GM03348 (cell line): ENCODE results near the gene DISC1.
A peak's percentile ranks its signal among the peaks of the same experiment; 100 is the strongest.

Source experiments
- DNase-seq: peaks from one replicate; pipeline ENCODE4 v3.0.0; 2012; ENCODE audit warnings: low spot score

DISC1 gene

GRCh38 chr1:231855926-231856325, 229.3 kb downstream of the DISC1 start:
- DNase-seq: no peak

DNA sequence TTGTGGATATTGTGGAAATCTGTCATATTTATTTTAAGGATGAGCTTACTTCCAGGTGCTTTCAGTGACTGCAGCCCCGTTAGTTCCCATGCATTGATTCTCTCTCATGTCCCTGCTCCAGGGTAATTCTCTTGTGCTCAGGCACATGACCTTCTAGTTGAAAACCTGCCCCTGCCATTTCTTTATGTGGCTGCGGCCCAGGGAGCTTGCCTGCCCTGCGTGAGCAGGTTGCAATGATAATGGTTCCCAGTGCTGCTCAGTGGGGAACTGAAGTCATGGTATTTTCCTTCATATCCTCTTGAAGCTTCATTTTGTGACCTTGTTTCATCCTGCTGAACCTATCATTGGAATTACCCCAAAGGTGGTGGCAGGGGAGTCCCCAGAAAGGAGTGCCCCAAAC, 229.8 kb downstream of the DISC1 start:
- DNase-seq: no peak

DNA sequence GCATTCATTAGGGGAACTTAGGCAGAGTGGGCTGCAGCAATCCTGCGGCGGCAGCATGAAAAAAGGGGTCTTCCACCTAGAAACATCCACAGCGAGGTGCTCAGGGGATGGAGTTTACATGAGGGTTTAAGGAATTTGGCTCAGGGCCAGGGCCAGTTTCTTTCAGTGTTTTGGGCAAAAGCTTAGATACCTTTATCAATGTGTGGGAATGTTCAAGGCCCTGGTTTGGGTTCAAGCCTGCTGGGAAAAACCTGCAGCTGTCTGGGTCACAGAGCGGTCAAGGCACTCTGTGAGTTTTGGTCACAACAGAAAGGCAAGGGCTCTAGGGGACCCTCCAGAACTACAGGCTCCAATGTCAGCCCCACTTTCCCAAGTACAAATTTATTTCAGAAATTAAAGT, 230.3 kb downstream of the DISC1 start:
- DNase-seq: no peak

DNA sequence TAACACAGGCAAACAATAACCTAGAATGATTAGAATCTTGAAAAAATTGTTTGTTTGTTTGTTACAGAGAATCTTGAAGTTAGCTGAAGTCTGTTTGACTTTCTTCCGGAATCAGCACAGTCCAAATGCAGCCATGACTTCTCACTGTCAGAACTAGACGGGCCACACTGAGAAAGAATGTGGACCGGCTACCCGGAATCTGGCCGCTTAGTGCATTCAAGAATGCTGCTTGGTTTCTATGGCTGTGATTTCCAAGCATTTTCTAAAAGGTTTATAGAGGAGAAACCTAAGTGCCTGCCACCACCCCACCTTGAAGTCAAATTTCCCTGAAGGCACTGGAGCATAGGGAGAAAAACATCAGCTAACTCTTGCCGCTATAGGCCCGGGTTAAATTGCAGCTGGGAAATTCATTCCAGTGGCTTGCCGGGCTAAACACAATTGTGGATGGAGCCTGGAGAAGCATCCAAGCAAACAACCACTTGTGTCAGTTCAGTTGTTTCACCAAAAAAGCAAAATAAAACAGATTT, 231.1 kb downstream of the DISC1 start:
- no peak for DNase-seq

DNA sequence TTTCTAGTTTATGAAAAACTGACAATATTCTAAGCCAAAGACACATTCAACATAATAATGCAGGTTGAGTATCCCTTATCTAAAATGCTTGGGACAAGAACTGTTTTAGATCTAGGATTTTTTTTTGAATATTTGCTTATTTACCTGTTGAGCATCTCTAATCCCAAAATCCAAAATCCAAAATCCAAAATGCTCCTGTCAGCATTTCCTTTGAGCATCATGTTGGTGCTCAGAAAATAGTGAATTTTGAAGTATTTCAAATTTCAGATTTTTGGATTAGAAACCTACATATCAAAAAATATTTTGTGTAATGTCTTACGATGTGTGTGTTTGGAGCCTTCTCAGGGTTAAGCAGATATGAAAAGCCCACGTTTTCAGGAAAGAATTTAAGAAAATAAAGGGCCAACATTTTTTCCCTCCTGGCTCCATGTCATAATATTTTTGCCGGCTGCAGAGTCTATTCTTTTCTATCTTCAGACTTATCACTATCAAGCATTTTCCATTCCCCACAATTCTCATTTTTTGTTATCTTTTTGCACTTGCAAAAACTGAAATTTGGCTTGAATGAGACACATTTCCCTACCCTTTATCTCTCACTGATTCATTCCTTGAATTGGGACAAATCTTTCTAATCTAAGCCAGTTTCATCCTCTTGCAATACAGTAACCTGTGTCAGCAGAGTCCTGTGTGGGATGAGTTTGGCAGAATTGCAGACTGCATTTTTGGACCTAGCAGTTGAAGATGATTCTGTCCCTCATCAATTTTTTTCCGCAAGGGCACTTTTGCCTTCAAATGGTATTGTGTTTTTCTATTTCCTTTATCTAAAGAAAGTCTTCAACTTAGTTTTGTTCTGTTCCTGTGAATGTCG, 233.9 kb downstream of the DISC1 start:
- DNase-seq: no peak

GRCh38 chr1:231861541-231862481, 235.2 kb downstream of the DISC1 start:
- DNase-seq: peak; percentile 60

DNA sequence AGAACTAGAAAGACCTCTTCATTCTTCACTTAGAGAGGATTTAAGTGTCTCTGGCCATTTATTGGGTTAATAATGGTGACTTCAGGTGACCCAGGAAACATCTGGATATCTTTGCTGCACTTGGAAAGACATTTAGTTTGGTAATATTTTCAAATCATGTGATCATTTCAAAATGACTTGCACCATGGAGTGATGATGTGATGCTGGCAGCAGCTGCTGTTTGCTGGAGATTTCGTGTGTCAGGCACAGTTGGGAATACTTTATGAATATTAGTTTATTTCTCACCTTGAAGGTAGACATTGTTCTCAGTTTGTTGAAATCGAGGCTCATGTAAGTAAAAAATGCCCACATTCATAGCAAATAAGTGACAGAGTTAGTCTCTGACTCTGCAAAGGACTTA, 236.0 kb downstream of the DISC1 start:
- DNase-seq: no peak

DNA sequence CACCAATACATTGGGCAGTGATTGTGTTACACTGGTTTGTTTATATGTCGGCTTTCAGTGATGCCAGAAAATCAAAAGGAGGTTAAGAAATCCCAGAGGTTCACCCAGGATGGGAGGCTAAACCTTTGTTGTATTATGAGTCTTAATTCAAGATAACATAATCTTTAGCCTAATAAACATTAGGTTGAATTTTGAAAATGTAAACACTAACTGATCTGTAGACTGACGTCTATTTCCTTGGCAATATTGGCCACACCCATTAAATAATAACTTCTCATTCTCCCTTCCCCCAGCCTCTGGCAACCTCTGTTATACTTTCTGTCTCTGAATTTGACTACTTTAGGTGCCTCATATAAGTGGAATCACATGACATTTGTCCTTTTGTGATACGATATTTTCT, 238.7 kb downstream of the DISC1 start:
- no peak for DNase-seq

DNA sequence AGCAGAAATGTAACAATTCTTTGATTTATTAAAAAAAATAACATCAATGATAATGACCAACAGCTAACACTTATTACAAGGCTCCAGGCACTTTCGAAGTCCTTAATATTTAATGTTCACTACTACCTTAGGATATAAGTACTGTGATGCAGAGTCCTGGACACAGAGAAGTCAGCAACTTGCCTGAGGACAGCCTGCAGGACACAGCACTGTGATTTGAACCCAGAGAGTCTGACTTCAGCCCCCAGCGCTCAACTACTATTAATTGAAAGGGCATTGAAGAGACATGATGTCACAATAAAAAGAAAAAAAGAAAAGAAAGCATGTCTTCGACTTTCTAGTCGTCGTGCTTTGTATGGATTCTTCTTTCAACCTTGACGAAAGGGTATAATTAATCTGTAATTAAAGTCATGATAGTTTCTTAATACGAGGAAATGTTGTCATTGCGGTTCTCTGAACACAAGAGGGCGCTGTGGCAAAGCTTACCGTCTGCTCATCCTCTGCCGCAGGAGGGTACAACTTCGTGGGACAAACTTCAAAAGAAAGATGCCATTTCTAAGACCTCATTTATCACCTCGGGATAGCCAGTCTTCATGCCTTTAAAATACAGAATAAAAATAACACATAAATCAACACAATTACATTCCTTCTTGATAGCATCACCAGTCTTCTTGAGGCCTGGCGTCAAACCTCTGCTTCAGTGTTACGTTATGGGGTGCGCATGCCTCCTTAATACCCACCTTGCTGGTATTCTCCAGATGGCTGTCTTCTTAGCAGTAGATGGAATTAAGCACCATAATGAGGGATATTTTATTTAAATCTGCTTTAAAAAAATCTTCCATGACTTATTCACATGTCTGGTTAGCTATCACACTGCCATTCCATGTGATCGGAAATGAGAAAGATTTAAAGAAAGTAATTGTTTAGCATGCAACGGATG, 240.1 kb downstream of the DISC1 start:
- DNase-seq: peak; percentile 69

DNA sequence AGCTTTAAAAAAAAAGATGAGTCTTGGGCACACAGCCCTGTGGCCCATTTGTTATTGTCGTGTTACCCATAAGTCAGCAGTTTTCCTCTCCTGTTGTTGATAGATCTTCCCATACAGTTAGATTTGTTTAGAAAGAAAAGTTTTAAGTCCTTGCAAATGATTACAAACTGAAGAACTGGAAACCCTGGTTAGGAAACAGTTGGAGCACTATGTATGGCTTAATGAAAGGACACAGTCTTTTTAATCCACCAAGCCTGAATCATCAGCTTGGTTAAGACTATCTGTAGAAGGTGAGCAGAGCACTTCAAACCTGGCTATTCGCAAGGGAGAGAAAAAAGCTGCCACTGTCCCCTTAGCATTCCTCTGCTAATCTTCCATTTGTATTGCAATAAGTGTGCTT, 241.0 kb downstream of the DISC1 start:
- DNase-seq: no peak

- DNase-seq: no peak
Observed at GRCh38 chr1:231869364-231869763, 242.8 kb downstream of the DISC1 start.

GRCh38 chr1:231871471-231871870, 244.9 kb downstream of the DISC1 start:
- no peak for DNase-seq

DNA sequence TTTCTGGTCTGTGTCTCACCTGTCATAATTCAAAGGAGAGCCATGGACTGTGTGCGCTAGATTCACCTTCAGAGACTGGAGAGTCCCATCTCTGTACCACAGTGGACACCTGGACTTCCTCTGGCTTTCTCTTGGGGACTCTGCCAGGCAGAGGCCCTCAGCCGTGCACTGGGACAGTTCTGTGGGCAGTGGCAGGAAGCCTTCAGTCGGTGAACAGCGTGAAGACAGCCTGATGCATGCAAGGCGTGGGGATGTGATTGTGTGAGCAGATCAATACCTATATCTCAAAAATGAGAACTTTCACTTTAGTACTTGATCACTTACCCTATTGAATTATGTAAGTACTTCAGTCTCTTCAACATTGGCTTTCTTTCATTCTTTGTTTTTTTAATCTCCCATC, 245.3 kb downstream of the DISC1 start:
- no peak for DNase-seq

DNA sequence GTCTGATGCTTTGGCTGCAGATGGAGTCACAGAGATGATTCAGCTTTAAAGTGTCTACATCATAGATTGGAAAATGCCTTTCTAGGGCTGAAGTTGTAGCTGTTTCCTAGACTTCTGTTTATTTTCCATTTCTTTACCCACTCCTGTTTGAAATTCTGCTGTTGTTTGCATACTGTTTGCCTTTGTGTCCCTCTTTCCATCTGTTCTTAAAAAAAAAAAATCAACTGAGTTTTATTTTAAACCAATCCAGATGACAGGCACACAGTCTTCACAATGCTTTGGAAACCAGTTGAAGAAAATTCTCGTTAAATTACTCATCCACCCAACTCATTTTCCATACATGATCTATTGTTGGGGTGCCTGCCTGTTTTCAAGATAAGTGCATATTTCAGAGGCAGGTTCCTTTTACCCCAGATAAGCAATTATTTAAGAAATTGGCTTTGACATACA, 245.9 kb downstream of the DISC1 start:
- DNase-seq: peak; percentile 71

GRCh38 chr1:231878737-231879136, 252.1 kb downstream of the DISC1 start:
- no peak for DNase-seq

DNA sequence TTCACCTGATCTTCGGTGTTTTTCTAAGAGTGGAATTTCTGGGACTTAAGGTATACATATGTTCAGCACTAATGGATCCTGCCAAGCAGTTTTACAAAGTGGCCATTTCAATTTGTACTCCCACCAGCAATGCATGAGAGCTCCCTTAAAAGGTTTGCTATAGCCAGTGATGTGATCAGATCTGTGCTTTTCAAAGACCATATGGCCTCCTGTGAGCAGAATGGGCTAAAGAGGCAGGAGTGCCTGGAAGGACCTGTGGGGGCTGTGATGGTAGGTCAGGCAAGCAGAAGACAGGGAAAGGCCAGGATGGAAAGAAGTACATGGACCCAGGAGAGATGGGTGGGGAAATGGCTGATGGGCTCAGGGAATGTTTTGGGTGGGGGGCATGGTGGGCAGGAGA, 252.7 kb downstream of the DISC1 start:
- no peak for DNase-seq

DNA sequence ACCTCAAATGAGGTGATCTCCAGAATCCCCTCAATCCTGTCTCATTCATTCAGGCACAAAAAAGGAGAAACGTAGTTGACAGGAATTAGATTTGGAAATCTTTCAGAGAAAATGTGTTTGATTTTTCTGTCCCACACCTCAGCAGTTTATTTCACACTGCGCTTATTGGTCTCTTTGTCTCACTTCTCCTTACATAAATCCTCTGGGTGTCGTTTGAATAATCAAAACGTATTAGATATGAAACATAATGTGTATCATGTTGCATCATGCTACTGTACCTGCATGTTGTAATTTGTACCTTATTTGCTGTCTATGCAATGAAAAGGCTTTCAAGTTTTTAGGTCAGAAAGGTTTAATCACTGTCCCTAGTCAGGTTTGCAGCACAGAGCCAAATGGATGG, 255.7 kb downstream of the DISC1 start:
- DNase-seq: no peak

GRCh38 chr1:231882790-231883189, 256.2 kb downstream of the DISC1 start:
- DNase-seq: no peak

DNA sequence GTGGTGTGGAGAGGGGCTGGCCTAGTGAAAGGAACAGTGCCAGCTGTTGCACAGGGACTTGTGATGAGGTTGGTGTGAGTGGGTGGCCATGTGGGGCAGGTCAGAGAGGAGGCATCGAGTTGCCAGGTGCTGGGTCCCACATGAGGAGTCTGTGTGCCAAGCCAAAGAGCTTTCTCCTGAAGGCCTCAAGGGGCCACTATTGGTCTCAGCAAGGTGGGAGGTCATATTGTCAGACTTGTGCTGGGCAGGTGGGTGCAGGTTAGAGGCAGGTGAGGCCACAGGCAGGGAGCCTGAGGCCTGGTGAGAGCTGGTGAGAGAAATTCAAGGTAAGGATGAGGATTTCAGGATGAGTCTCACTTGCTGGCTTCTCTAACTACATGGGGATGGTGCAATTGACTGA, 256.8 kb downstream of the DISC1 start:
- no peak for DNase-seq

DNA sequence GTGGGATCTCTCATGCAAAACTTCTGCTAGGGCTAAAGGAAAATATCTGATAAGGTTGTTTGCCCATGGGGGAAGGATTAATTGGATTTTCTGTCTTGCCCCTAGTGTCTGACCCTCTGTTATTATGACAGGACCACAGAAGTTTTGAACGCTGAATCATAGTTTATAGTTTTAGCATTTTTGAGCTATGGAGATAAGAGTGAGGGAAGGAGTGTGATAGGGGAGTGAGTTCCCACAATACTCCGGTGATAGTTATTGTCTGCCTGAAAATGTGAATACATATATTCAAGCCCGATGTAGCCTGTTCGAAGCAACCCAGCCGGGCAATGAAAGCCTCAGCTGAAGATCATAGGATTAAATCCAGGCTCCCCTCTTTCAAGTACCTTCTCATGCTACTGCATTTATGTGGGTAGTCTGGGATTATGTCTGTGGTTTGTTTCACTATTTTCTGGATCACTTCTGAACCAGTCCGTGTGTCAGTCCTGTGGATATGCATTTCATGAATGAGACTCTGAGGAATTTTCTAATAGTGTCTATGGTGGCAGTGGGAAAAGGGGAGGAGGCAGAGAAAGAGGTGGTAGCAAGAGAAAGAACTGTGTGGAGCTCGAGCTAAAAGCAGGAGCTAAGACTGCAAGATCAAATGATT, 258.7 kb downstream of the DISC1 start:
- DNase-seq: no peak

GRCh38 chr1:231887166-231887565, 260.6 kb downstream of the DISC1 start:
- DNase-seq: no peak
